Measurements from ENCODE around the gene MCHR1. TPM values are rescaled to one million over a fixed set of nuclear protein-coding genes. Genes with fewer than 3 reads are reported as not detected.

The MCHR1 gene
- total RNA-seq, 1 experiment from 2014 or later, result not detected

- no peak for DNase-seq (ENCODE audit: unreplicated experiment)
- ChIA-PET POLR2A (no interaction called here), CTCF (interaction anchor here (1.2 kb wide), 1 partner anchor 23 kb away, joined by 5 read pairs; no protein-coding TSS in a partner anchor)
- Mint-ChIP-seq H3K36me3 (ENCODE audit: insufficient read depth, unreplicated experiment) (no peaks in the 10 kb centered on the region), H3K27ac (ENCODE audit: low read depth, unreplicated experiment) (no peak overlapping the region), H3K27me3 (ENCODE audit: insufficient read depth, unreplicated experiment) (no peaks in the 10 kb centered on the region), H3K9me3 (ENCODE audit: unreplicated experiment) (peaks cover 8% of the 10 kb centered on the region), H3K4me3 (ENCODE audit: unreplicated experiment) (no peak overlapping the region), H3K4me1 (ENCODE audit: insufficient read depth, unreplicated experiment) (no peaks in the 10 kb centered on the region)
- intact Hi-C loops (cut with micrococcal nuclease), result no loop called here
- TF ChIP-seq CTCF (IDR thresholded peaks at IDR 0.05; ENCODE audit: unreplicated experiment), result no peak
- no TSS peak for BruUV-seq (replicated peaks)
Measured at GRCh38 chr22:40705918-40706682, 26.8 kb downstream of the MCHR1 start.

- no peaks in the 10 kb centered on the region for H3K27me3 Mint-ChIP-seq (ENCODE audit: insufficient read depth, unreplicated experiment)
Measured at GRCh38 chr22:40707154-40707553, 27.9 kb downstream of the MCHR1 start.

GRCh38 chr22:40708177-40708576 lies 28.9 kb downstream of the MCHR1 start:
- TF ChIP-seq CTCF (IDR thresholded peaks at IDR 0.05; ENCODE audit: unreplicated experiment), result no peak
- H3K27ac Mint-ChIP-seq (ENCODE audit: low read depth, unreplicated experiment), result no peak overlapping the region

More at GRCh38 chr22:40707154-40707553, 27.9 kb downstream of the MCHR1 start:
- no peak for DNase-seq (ENCODE audit: unreplicated experiment)
- no peaks in the 10 kb centered on the region for H3K36me3 Mint-ChIP-seq (ENCODE audit: insufficient read depth, unreplicated experiment)
- peaks cover 8% of the 10 kb centered on the region for H3K9me3 Mint-ChIP-seq (ENCODE audit: unreplicated experiment)
- intact Hi-C loops (cut with micrococcal nuclease), result no loop called here
- peaks cover 6% of the 10 kb centered on the region for H3K4me1 Mint-ChIP-seq (ENCODE audit: insufficient read depth, unreplicated experiment)
- POLR2A ChIA-PET, result interaction anchor here (0.6 to 1.7 kb wide), 3 partner anchors 13 to 320 kb away, joined by 3 to 5 read pairs (median 4); no protein-coding TSS in a partner anchor
- no peak for TF ChIP-seq CTCF (IDR thresholded peaks at IDR 0.05; ENCODE audit: unreplicated experiment)
- BruUV-seq (replicated peaks), result no TSS peak
- H3K27ac Mint-ChIP-seq (ENCODE audit: low read depth, unreplicated experiment), result no peak overlapping the region
- CTCF ChIA-PET, result no interaction called here
- H3K4me3 Mint-ChIP-seq (ENCODE audit: unreplicated experiment), result no peak overlapping the region

GRCh38 chr22:40709752-40710413 lies 30.6 kb downstream of the MCHR1 start:
- ChIA-PET POLR2A (interaction anchor here (1.4 kb wide), 1 partner anchor 18 kb away, joined by 3 read pairs; no protein-coding TSS in a partner anchor), CTCF (interaction anchor here (0.6 to 0.9 kb wide), 2 partner anchors 9 to 293 kb away, joined by 3 read pairs; no protein-coding TSS in a partner anchor)
- DNase-seq (ENCODE audit: unreplicated experiment), result no peak
- no peak overlapping the region for H3K27ac Mint-ChIP-seq (ENCODE audit: low read depth, unreplicated experiment)
- no peak overlapping the region for H3K4me3 Mint-ChIP-seq (ENCODE audit: unreplicated experiment)
- no peaks in the 10 kb centered on the region for H3K27me3 Mint-ChIP-seq (ENCODE audit: insufficient read depth, unreplicated experiment)
- no peak for TF ChIP-seq CTCF (IDR thresholded peaks at IDR 0.05; ENCODE audit: unreplicated experiment)
- peaks cover 6% of the 10 kb centered on the region for H3K4me1 Mint-ChIP-seq (ENCODE audit: insufficient read depth, unreplicated experiment)
- peaks cover 8% of the 10 kb centered on the region for H3K9me3 Mint-ChIP-seq (ENCODE audit: unreplicated experiment)
- intact Hi-C loops (cut with micrococcal nuclease), result no loop called here
- H3K36me3 Mint-ChIP-seq (ENCODE audit: insufficient read depth, unreplicated experiment), result no peaks in the 10 kb centered on the region
- BruUV-seq (replicated peaks), result no TSS peak

More at GRCh38 chr22:40708177-40708576, 28.9 kb downstream of the MCHR1 start:
- no peak overlapping the region for H3K4me3 Mint-ChIP-seq (ENCODE audit: unreplicated experiment)
- no peaks in the 10 kb centered on the region for H3K36me3 Mint-ChIP-seq (ENCODE audit: insufficient read depth, unreplicated experiment)
- CTCF ChIA-PET, result interaction anchor here (0.5 kb wide), 1 partner anchor 52 kb away, joined by 3 read pairs; no protein-coding TSS in a partner anchor
- peaks cover 6% of the 10 kb centered on the region for H3K4me1 Mint-ChIP-seq (ENCODE audit: insufficient read depth, unreplicated experiment)
- no TSS peak for BruUV-seq (replicated peaks)
- peaks cover 8% of the 10 kb centered on the region for H3K9me3 Mint-ChIP-seq (ENCODE audit: unreplicated experiment)
- DNase-seq (ENCODE audit: unreplicated experiment), result no peak
- H3K27me3 Mint-ChIP-seq (ENCODE audit: insufficient read depth, unreplicated experiment), result no peaks in the 10 kb centered on the region
- intact Hi-C loops (cut with micrococcal nuclease), result no loop called here
- POLR2A ChIA-PET, result interaction anchor here (0.8 to 1.7 kb wide), 3 partner anchors 8 to 59 kb away, joined by 3 to 6 read pairs (median 5); no protein-coding TSS in a partner anchor

Measured in MCF 10A (cell line).